Neuron (in vitro differentiated cells): ENCODE results near the gene ITPR1.

Source experiments
- H2AFZ ChIP-seq: one replicate; pipeline ENCODE4 v1.6.1; 2013; ENCODE audit warnings: low read depth, mild to moderate bottlenecking, inconsistent platforms, low read length, moderate library complexity
- H3K27me3 ChIP-seq: one replicate; pipeline ENCODE4 v1.6.1; 2013; ENCODE audit warnings: low read length; ENCODE audit not compliant: insufficient read depth
- H3K36me3 ChIP-seq: one replicate; pipeline ENCODE4 v1.6.1; 2013; ENCODE audit warnings: low read length; ENCODE audit not compliant: insufficient read depth
- H3K4me1 ChIP-seq: one replicate; pipeline ENCODE4 v1.6.1; 2013; ENCODE audit warnings: low read length; ENCODE audit not compliant: insufficient read depth
- H3K4me3 ChIP-seq: 2 replicates; pipeline ENCODE4 v1.5.1; 2013; ENCODE audit warnings: mild to moderate bottlenecking, low read length, moderate library complexity
- H3K9me3 ChIP-seq: one replicate; pipeline ENCODE4 v1.6.1; 2013; ENCODE audit warnings: low read length

Gene ITPR1

GRCh38 chr3:4540267-4540666 lies 47.1 kb downstream of the ITPR1 start:
- H3K36me3 ChIP-seq = no peaks in the 10 kb centered on the region
- H3K4me1 ChIP-seq = no peaks in the 10 kb centered on the region
- H3K4me3 ChIP-seq = no peak overlapping the region
- no peaks in the 10 kb centered on the region for H3K27me3 ChIP-seq
- no peak overlapping the region for H2AFZ ChIP-seq
- H3K9me3 ChIP-seq = no peaks in the 10 kb centered on the region

- H2AFZ ChIP-seq = no peak overlapping the region
- no peak overlapping the region for H3K4me3 ChIP-seq
- no peaks in the 10 kb centered on the region for H3K36me3 ChIP-seq
- H3K4me1 ChIP-seq = no peaks in the 10 kb centered on the region
- no peaks in the 10 kb centered on the region for H3K27me3 ChIP-seq
- no peaks in the 10 kb centered on the region for H3K9me3 ChIP-seq
These were observed 50.0 kb downstream of the ITPR1 start for GRCh38 chr3:4543110-4543509.

- no peaks in the 10 kb centered on the region for H3K27me3 ChIP-seq
- H3K4me3 ChIP-seq = no peak overlapping the region
- H3K4me1 ChIP-seq = no peaks in the 10 kb centered on the region
- H2AFZ ChIP-seq = no peak overlapping the region
- no peaks in the 10 kb centered on the region for H3K9me3 ChIP-seq
- H3K36me3 ChIP-seq = no peaks in the 10 kb centered on the region
These were observed 53.4 kb downstream of the ITPR1 start for GRCh38 chr3:4546346-4547178.

- H2AFZ ChIP-seq = no peak overlapping the region
These were observed 54.7 kb downstream of the ITPR1 start for GRCh38 chr3:4547799-4548198.

GRCh38 chr3:4548356-4548755 lies 55.2 kb downstream of the ITPR1 start:
- Histone ChIP-seq H3K4me1 (no peaks in the 10 kb centered on the region), H3K27me3 (no peaks in the 10 kb centered on the region), H2AFZ (no peak overlapping the region), H3K4me3 (no peak overlapping the region), H3K36me3 (no peaks in the 10 kb centered on the region), H3K9me3 (no peaks in the 10 kb centered on the region)

More at GRCh38 chr3:4547799-4548198, 54.7 kb downstream of the ITPR1 start:
- Histone ChIP-seq H3K4me3 (no peak overlapping the region), H3K9me3 (no peaks in the 10 kb centered on the region), H3K27me3 (no peaks in the 10 kb centered on the region), H3K36me3 (no peaks in the 10 kb centered on the region), H3K4me1 (no peaks in the 10 kb centered on the region)

GRCh38 chr3:4548780-4549179 lies 55.6 kb downstream of the ITPR1 start:
- Histone ChIP-seq H3K36me3 (no peaks in the 10 kb centered on the region), H3K4me1 (no peaks in the 10 kb centered on the region), H3K27me3 (no peaks in the 10 kb centered on the region), H3K4me3 (no peak overlapping the region), H2AFZ (no peak overlapping the region), H3K9me3 (no peaks in the 10 kb centered on the region)

- Histone ChIP-seq H3K27me3 (no peaks in the 10 kb centered on the region), H3K36me3 (no peaks in the 10 kb centered on the region), H2AFZ (no peak overlapping the region), H3K4me1 (no peaks in the 10 kb centered on the region), H3K4me3 (no peak overlapping the region), H3K9me3 (no peaks in the 10 kb centered on the region)
These were observed 56.7 kb downstream of the ITPR1 start for GRCh38 chr3:4549896-4550295.

- Histone ChIP-seq H2AFZ (no peak overlapping the region), H3K4me1 (no peaks in the 10 kb centered on the region), H3K4me3 (no peak overlapping the region), H3K9me3 (no peaks in the 10 kb centered on the region), H3K36me3 (no peaks in the 10 kb centered on the region), H3K27me3 (no peaks in the 10 kb centered on the region)
These were observed 58.0 kb downstream of the ITPR1 start for GRCh38 chr3:4551051-4551711.

DNA sequence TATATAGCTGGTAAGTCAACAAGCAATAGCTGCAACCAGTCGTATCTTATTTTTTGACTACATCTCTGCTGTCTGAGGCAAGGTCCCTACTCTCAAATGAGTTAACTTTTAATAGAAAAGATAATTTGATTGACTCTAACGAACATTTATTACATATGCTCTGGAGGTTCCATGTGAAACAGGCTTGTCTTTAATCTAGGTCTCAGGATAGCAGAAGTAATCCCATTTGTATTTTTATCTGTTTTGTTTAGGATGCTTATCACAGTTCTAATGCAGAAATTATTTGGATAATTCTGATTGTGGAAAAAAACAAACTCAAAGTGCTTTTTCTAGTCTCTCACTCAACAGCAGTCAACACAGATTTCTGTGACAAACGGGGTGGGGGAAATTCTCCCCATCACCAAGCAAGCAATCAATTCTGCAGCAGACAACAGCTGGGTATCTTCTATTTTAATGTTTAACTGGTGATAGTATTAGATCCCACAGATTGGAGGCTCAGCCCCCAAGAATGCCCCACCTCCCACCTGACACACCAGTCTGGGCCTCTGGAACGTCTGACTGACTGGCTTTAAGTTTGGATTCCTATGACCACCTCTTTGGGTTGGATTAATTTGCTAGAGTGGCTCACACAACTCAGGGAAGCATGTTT lies 58.8 kb downstream of the ITPR1 start:
- Histone ChIP-seq H2AFZ (no peak overlapping the region), H3K27me3 (no peaks in the 10 kb centered on the region), H3K36me3 (no peaks in the 10 kb centered on the region), H3K9me3 (no peaks in the 10 kb centered on the region), H3K4me3 (no peak overlapping the region), H3K4me1 (no peaks in the 10 kb centered on the region)

- no peaks in the 10 kb centered on the region for H3K4me1 ChIP-seq
- H3K4me3 ChIP-seq = no peak overlapping the region
- no peaks in the 10 kb centered on the region for H3K36me3 ChIP-seq
- no peak overlapping the region for H2AFZ ChIP-seq
- H3K9me3 ChIP-seq = no peaks in the 10 kb centered on the region
- no peaks in the 10 kb centered on the region for H3K27me3 ChIP-seq
These were observed 59.7 kb downstream of the ITPR1 start for GRCh38 chr3:4552811-4553210.

DNA sequence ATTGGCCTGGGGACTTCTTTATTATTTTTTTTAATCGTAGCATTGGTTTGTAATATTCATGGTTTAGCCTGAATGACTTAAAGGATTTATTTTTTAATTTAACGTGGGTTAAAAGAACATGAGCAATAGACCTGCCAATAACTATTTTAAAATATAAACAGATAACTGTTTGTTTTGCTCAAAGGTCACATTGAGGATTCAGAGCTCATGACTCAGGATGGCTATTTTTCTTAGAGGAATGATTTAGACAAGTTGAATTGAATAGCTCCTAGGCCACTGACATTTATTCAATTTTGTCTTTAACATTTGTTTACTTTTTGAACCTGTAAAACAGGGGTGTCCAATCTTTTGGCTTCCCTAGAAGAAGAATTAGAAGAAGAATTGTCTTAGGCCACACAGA lies 68.5 kb downstream of the ITPR1 start:
- H3K4me1 ChIP-seq = no peaks in the 10 kb centered on the region
- no peaks in the 10 kb centered on the region for H3K36me3 ChIP-seq
- no peak overlapping the region for H2AFZ ChIP-seq
- H3K27me3 ChIP-seq = no peaks in the 10 kb centered on the region
- no peak overlapping the region for H3K4me3 ChIP-seq
- no peaks in the 10 kb centered on the region for H3K9me3 ChIP-seq

GRCh38 chr3:4562595-4562994 lies 69.4 kb downstream of the ITPR1 start:
- Histone ChIP-seq H3K4me1 (no peaks in the 10 kb centered on the region), H3K27me3 (no peaks in the 10 kb centered on the region), H3K9me3 (no peaks in the 10 kb centered on the region), H3K4me3 (no peak overlapping the region), H3K36me3 (no peaks in the 10 kb centered on the region), H2AFZ (no peak overlapping the region)

DNA sequence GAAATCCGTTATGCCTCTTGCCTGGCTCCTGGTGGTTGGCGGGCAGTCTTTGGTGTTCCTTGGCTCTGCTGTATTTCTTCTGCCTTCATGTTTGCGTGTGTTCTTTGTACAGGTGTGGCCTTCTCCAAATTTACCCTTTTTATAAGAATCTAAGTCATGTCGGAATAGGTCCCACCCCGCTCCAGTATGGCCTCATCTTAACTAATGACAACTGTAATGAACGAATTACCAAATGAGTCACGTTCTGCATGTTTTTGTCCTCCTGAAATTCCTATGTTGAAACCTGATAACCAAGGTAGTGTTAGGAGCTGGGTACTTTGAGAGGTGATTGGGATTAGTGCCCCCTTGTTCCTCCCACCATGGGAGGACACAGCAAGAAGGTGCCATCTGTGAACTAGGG lies 71.1 kb downstream of the ITPR1 start:
- Histone ChIP-seq H3K36me3 (no peaks in the 10 kb centered on the region), H3K9me3 (no peaks in the 10 kb centered on the region), H2AFZ (no peak overlapping the region)

More for the DNA sequence above, 71.1 kb downstream of the ITPR1 start:
- no peak overlapping the region for H3K4me3 ChIP-seq
- H3K27me3 ChIP-seq = no peaks in the 10 kb centered on the region
- H3K4me1 ChIP-seq = no peaks in the 10 kb centered on the region
